ENCODE results near the gene PPP1CA. TPM values are rescaled to one million over a fixed set of nuclear protein-coding genes. Genes with fewer than 3 reads are reported as not detected.

Gene PPP1CA
- total RNA-seq, 1 donor from 2014 or later, result 137 TPM

DNA sequence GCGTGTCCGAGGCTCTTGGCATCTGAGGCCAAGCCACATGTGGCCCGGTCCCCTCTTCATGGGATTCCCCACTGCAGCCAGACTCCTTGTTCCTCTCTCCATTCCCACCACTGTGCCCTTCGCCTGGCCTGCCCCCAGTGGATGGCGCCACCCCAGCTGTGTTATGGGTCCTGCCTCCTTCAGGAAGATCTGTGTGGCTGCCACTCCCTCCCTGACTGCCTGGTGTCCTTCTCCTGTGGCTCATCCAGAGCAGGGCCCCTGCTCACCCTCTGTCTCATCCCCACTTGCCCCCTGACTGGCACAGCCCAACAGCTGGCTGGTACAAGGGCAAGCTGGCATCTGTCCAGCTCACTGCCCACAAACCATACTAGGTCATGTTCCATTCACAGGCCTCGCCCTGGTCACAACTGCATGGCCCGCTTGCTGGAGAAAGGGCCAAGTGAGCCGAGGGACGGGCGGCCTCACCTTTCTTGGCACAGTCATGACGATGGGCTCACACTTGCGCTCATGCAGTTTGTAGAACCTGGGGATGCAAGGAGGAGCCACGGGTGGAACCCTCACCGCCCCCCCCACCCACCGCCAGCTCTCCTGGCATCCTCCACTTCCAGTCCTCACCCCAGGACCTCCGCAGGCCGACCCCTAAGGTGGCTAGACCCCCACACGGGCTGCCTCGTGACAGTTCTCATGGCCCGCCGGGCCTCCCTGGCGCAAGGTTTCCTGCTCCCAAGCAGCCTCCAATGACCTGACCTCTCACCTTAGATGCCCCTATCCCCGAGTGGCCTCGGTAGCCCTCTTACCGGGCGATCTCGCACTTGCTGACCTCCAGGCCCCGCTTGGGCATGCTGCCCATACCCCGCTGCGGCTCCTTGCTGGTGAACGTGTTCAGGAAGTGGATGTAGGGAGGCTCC, 37.9 kb upstream of the PPP1CA start:
- Mint-ChIP-seq H3K4me1 (ENCODE audit: unreplicated experiment) (peaks cover 3% of the 10 kb centered on the region), H3K4me3 (peak overlapping the region; percentile 23), H3K27me3 (no peaks in the 10 kb centered on the region), H3K9me3 (no peaks in the 10 kb centered on the region), H3K36me3 (no peaks in the 10 kb centered on the region), H3K27ac (no peak overlapping the region)
- DNase-seq (ENCODE audit: extremely low spot score, unreplicated experiment), result no peak
- TF ChIP-seq, protein P1, sequence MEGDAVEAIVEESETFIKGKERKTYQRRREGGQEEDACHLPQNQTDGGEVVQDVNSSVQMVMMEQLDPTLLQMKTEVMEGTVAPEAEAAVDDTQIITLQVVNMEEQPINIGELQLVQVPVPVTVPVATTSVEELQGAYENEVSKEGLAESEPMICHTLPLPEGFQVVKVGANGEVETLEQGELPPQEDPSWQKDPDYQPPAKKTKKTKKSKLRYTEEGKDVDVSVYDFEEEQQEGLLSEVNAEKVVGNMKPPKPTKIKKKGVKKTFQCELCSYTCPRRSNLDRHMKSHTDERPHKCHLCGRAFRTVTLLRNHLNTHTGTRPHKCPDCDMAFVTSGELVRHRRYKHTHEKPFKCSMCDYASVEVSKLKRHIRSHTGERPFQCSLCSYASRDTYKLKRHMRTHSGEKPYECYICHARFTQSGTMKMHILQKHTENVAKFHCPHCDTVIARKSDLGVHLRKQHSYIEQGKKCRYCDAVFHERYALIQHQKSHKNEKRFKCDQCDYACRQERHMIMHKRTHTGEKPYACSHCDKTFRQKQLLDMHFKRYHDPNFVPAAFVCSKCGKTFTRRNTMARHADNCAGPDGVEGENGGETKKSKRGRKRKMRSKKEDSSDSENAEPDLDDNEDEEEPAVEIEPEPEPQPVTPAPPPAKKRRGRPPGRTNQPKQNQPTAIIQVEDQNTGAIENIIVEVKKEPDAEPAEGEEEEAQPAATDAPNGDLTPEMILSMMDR (conservative IDR thresholded peaks at IDR 0.05), result no peak

DNA sequence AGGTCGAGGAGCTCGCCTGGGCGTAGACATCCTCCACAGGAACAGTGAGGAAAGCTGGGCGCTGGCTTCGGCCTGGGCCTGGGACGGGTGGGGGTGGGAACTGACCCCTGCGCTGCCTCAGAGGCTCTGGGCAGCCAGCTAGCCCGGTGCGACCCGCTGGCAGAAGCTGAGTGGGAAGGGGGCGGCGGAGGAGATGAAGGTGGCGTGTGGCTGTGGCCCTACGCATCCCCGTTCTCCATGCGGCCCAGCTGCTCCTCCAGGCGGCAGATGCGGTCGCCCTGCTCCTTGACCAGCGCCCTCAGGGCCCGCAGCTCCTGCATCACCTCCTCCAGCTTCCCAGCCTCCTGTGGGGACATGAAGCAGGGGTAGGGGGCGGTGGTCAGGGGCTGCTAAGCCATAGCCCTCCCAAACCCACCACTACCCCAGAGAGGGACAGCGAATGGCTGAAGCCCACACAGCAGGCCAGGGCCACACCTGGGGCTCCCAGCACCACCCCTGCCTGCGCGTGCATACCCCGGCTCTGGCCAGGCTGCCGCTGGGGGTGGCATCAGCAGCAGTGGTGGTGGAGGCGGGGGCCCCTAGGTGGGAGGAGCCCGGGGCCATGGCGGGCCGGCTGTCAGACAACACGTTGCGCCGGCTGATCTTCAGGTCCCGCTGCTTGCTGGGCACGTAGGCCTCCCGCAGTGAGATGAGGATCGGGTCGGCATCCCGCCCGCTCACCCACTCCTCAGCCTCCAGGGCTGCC, 36.7 kb upstream of the PPP1CA start:
- H3K36me3 Mint-ChIP-seq, result no peaks in the 10 kb centered on the region
- no peaks in the 10 kb centered on the region for H3K9me3 Mint-ChIP-seq
- H3K27me3 Mint-ChIP-seq, result no peaks in the 10 kb centered on the region
- no peak overlapping the region for H3K4me3 Mint-ChIP-seq
- TF ChIP-seq, protein P1 (conservative IDR thresholded peaks at IDR 0.05), result no peak
- peaks cover 3% of the 10 kb centered on the region for H3K4me1 Mint-ChIP-seq (ENCODE audit: unreplicated experiment)
- no peak overlapping the region for H3K27ac Mint-ChIP-seq
- no peak for DNase-seq (ENCODE audit: extremely low spot score, unreplicated experiment)

DNA sequence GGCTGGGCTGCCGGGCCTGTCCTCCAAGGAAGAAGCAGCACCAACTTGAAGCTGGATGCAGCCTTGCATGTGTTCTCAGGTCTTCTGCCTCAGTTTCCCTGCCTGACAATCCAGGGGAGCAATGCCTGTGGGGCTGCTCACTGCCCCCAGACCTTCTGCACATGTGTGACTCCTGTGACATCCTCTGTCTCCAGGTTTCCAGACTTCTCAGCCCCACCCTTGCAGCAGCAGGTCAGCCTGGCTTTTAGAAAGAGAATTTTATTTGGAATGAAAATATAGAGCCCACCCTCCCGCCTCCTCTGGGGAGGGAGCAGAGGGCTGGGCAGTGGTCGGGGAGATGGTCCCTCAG, 36.1 kb upstream of the PPP1CA start:
- H3K4me3 Mint-ChIP-seq, result no peak overlapping the region
- TF ChIP-seq, protein P1 (conservative IDR thresholded peaks at IDR 0.05), result no peak
- no peak for DNase-seq (ENCODE audit: extremely low spot score, unreplicated experiment)
- peaks cover 3% of the 10 kb centered on the region for H3K4me1 Mint-ChIP-seq (ENCODE audit: unreplicated experiment)
- H3K9me3 Mint-ChIP-seq, result no peaks in the 10 kb centered on the region
- no peak overlapping the region for H3K27ac Mint-ChIP-seq
- no peaks in the 10 kb centered on the region for H3K27me3 Mint-ChIP-seq
- H3K36me3 Mint-ChIP-seq, result no peaks in the 10 kb centered on the region

DNA sequence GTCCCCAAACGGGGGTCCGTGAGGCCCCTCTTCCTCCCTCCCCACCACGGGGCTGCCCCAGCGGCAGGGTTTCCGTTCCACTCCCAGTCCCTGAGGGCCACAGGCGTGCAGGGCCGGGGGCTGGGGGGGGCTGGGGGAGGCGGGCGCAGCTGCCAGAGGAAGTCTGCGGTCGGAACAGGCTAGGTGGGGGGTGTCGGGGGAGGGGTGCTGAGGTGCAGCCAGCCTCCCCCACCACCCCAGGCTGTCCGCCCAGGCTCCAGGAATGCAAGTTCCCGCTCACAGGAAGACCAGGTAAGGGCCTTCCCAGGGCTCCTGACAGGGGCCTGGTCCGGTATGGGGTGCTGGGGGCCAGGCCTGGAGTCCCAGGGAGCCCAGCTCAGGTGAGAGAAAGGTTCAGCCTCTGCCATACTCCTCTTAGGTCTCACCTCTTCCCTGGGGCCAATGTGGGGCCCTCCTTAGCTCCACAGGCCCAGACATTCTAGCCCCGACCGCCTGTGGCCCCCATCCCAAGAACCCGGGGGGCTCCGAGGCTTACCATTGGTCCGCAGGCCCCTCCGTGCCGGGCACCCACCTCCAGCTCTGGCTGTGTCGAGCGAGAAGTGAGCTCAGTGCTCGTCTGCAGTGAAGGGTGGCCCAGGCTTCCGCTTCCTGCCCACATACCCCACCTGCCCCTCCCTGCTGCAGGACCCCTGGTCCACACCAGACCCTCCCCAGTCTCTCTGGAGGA, 35.6 kb upstream of the PPP1CA start, which contains the start of gene PTPRCAP:
Gene PTPRCAP (minus strand): TSS at position 601 of the 727 bp plus-strand sequence. CDS start 63 bp downstream, at position 538.
- H3K9me3 Mint-ChIP-seq, result no peaks in the 10 kb centered on the region
- H3K27me3 Mint-ChIP-seq, result no peaks in the 10 kb centered on the region
- H3K4me1 Mint-ChIP-seq (ENCODE audit: unreplicated experiment), result peaks cover 2% of the 10 kb centered on the region
- DNase-seq (ENCODE audit: extremely low spot score, unreplicated experiment), result no peak
- no peaks in the 10 kb centered on the region for H3K36me3 Mint-ChIP-seq
- TF ChIP-seq, protein P1 (conservative IDR thresholded peaks at IDR 0.05), result no peak
- no peak within 1 kb of the TSS for H3K27ac Mint-ChIP-seq
- no peak within 1 kb of the TSS for H3K4me3 Mint-ChIP-seq

DNA sequence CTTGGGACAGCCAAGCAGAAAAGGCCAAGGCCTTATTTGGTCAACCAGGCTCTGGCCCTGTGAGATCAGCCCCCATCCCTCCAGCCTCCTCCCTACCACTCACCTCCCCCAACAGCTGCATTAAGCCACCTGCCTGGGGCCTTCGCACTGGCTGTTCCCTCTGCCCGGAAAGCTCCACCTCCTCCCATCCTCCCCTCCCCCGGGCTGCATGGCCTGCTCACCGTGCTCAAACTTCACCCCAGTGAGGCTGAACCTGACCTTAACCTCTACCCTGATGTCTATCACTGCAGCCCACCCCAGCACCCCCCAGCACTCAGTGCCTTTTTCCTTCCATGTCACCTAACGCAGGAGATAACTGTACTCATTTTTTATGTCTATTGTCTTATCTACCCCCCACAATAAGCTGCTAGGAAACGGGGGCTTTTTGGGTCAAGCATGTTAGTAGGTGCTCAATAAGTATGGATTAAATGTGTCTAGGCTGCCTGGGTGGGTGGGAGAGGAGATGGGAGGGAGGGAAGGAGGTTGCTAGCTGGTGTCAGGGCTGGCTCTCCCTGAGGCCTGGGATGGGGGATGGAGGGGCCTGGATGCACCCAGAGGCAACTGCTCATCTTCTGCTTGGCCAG, 34.9 kb upstream of the PPP1CA start:
- DNase-seq (ENCODE audit: extremely low spot score, unreplicated experiment), result no peak
- Mint-ChIP-seq H3K27me3 (no peaks in the 10 kb centered on the region), H3K9me3 (no peaks in the 10 kb centered on the region), H3K27ac (no peak overlapping the region), H3K4me3 (no peak overlapping the region), H3K36me3 (no peaks in the 10 kb centered on the region), H3K4me1 (ENCODE audit: unreplicated experiment) (no peaks in the 10 kb centered on the region)
- TF ChIP-seq, protein P1 (conservative IDR thresholded peaks at IDR 0.05), result no peak
